ENCODE results near the gene NUP210.
"Not testable (repeated sequence)": the region's sequence is repeated elsewhere in the genome, so short reads cannot be mapped to it uniquely, and the experiment has no call there.

Gene NUP210

GRCh38 chr3:13429631-13430291, 9.6 kb upstream of the NUP210 start:
- DNase-seq, result no peak

GRCh38 chr3:13428678-13429077, 8.6 kb upstream of the NUP210 start:
- not testable (repeated sequence) for DNase-seq

GRCh38 chr3:13427662-13428603, 7.8 kb upstream of the NUP210 start:
- no peak for DNase-seq

- no peak for DNase-seq
Observed at GRCh38 chr3:13426591-13426990, 6.5 kb upstream of the NUP210 start.

- no peak for DNase-seq
Observed at GRCh38 chr3:13425689-13426088, 5.6 kb upstream of the NUP210 start.

- no peak for DNase-seq
Observed at GRCh38 chr3:13424865-13425617, 4.9 kb upstream of the NUP210 start.

GRCh38 chr3:13424141-13424844, 4.2 kb upstream of the NUP210 start:
- no peak for DNase-seq

- no peak for DNase-seq
Observed at GRCh38 chr3:13420831-13421765, 976 bp upstream of the NUP210 start.

- peak in 9 of 14 donors; percentile 34 to 75 (median 47) for DNase-seq
Observed at GRCh38 chr3:13419505-13420044, 547 bp downstream of the NUP210 start.

- no peak for DNase-seq
Observed at GRCh38 chr3:13417166-13417947, 2.8 kb downstream of the NUP210 start.

- DNase-seq, result no peak
Observed at GRCh38 chr3:13415997-13416793, 3.9 kb downstream of the NUP210 start.

- no peak for DNase-seq
Observed at GRCh38 chr3:13415236-13415986, 4.7 kb downstream of the NUP210 start.

GRCh38 chr3:13414040-13414729, 5.9 kb downstream of the NUP210 start:
- DNase-seq, result peak in 8 of 14 donors; percentile 10 to 69 (median 42)

GRCh38 chr3:13411186-13411860, 8.8 kb downstream of the NUP210 start:
- peak in 1 of 14 donors; percentile 33 for DNase-seq

- DNase-seq, result no peak
Observed at GRCh38 chr3:13408890-13409289, 11.2 kb downstream of the NUP210 start.

GRCh38 chr3:13407926-13408325, 12.2 kb downstream of the NUP210 start:
- DNase-seq, result no peak

GRCh38 chr3:13407475-13407874, 12.6 kb downstream of the NUP210 start:
- no peak for DNase-seq

Data from C1 segment of cervical spinal cord (tissue), 14 donors.